HepG2 (cell line): ENCODE measurements around the gene ELP6. TPM values are rescaled to one million over a fixed set of nuclear protein-coding genes. Genes with fewer than 3 reads are reported as not detected.

Experiments used
- FOXK1 ChIP-seq: sonication (generic); formaldehyde crosslinking; IDR thresholded peaks from 2 replicates; pipeline ENCODE4 v1.4.0; 2020; ENCODE audit warnings: low read depth, missing genetic modification reagents, borderline replicate concordance
- HNRNPLL ChIP-seq: fragments of 200-400 bp; formaldehyde crosslinking; IDR thresholded peaks from 2 replicates; pipeline ENCODE4 v1.6.1; 2017; ENCODE audit warnings: mild to moderate bottlenecking, low read depth, low read length; ENCODE audit not compliant: poor library complexity, severe bottlenecking
- HOXA9 ChIP-seq: sonication (generic); formaldehyde crosslinking; IDR thresholded peaks from 2 replicates; pipeline ENCODE4 v1.8.1; 2022; ENCODE audit warnings: missing genetic modification reagents, mild to moderate bottlenecking, moderate library complexity, borderline replicate concordance
- JUN ChIP-seq: sonication (generic); formaldehyde crosslinking; IDR thresholded peaks from 2 replicates; pipeline ENCODE4 v1.4.0; 2020; ENCODE audit warnings: mild to moderate bottlenecking, missing genetic modification reagents
- MYC ChIP-seq: sonication (generic); formaldehyde crosslinking; IDR thresholded peaks from 2 replicates; pipeline ENCODE4 v1.9.0; 2021; ENCODE audit warnings: missing genetic modification reagents, borderline replicate concordance
- PCBP1 ChIP-seq: fragments of 200-400 bp; formaldehyde crosslinking; IDR thresholded peaks from 2 replicates; pipeline ENCODE4 v1.6.1; 2017; ENCODE audit warnings: mild to moderate bottlenecking, low read depth, low read length, borderline replicate concordance
- SMAD1 ChIP-seq: sonication (generic); formaldehyde crosslinking; IDR thresholded peaks from 2 replicates; pipeline ENCODE4 v1.4.0; 2020; ENCODE audit warnings: missing genetic modification reagents, low read depth, mild to moderate bottlenecking, borderline replicate concordance
- SOX6 ChIP-seq, 2 experiments: fragments of 450-650 bp in 1 of 2; sonication (generic) in 1 of 2; formaldehyde crosslinking in 1 of 2; IDR thresholded peaks; 2 replicates each; pipeline versions ENCODE4 v1.4.0 to v1.6.1; 2017 to 2020; ENCODE audit warnings: antibody characterized with exemption in 1 of 2, mild to moderate bottlenecking in 1 of 2, missing genetic modification reagents in 1 of 2
- ZNF235 ChIP-seq: sonication (generic); formaldehyde crosslinking; IDR thresholded peaks from 2 replicates; pipeline ENCODE4 v1.8.1; 2023; ENCODE audit warnings: mild to moderate bottlenecking, missing genetic modification reagents, borderline replicate concordance
- ZNF564 ChIP-seq: sonication (generic); formaldehyde crosslinking; IDR thresholded peaks from 2 replicates; pipeline ENCODE4 v1.8.1; 2023; ENCODE audit warnings: mild to moderate bottlenecking, missing genetic modification reagents
- ZNF878 ChIP-seq: sonication (generic); formaldehyde crosslinking; IDR thresholded peaks from 2 replicates; pipeline ENCODE4 v1.8.1; 2023; ENCODE audit warnings: mild to moderate bottlenecking, missing genetic modification reagents, moderate library complexity
- ZSCAN20 ChIP-seq: sonication (generic); formaldehyde crosslinking; IDR thresholded peaks from 2 replicates; pipeline ENCODE4 v1.4.0; 2020; ENCODE audit warnings: missing genetic modification reagents, mild to moderate bottlenecking, borderline replicate concordance
- polyA plus RNA-seq, 8 experiments: library from polyadenylated mRNA; depleted of rRNA in 3 of 8; stranded (reverse) in 7 of 8; unstranded in 1 of 8; fragments of >200 nt; fragmentation: Illumina TruSeq in 4 of 8; extraction: Trizol in 4 of 8; gene quantifications; 2 replicates each; pipeline versions ENCODE4 v1.2.1 to v1.2.3, GENCODE V29; 2011 to 2016; ENCODE audit warnings: low read depth in 4 of 8, missing spikeins in 1 of 8, mixed read lengths in 1 of 8; ENCODE audit not compliant: insufficient read depth in 1 of 8
- total RNA-seq, 5 experiments: library from RNA; depleted of rRNA; stranded (reverse); fragments of >200 nt; fragmentation: Illumina TruSeq; extraction: Trizol; gene quantifications; 2 replicates each; pipeline ENCODE4 v1.2.3, GENCODE V29; 2016; ENCODE audit warnings: low read depth in 1 of 5
- TF ChIP-seq, protein P1 (sequence below), 2 experiments: sonication (generic) in 1 of 2; formaldehyde crosslinking in 1 of 2; IDR thresholded peaks; 2 replicates each; pipeline versions ENCODE4 v1.5.1 to v1.6.1; 2011 to 2020; ENCODE audit warnings: borderline replicate concordance in 1 of 2, low read depth in 1 of 2, low read length in 1 of 2, mild to moderate bottlenecking in 1 of 2, missing genetic modification reagents in 1 of 2, moderate library complexity in 1 of 2
- TF ChIP-seq, protein P2 (sequence below): sonication (generic); formaldehyde crosslinking; IDR thresholded peaks from 2 replicates; pipeline ENCODE4 v1.9.0; 2021; ENCODE audit warnings: missing genetic modification reagents, borderline replicate concordance

ELP6 gene
- total and polyA plus RNA-seq, 2 of the 13 experiments (the other 11 are each of a cell fraction or from before 2014, with no cell fraction given) = 45.0 to 49.3 TPM

DNA sequence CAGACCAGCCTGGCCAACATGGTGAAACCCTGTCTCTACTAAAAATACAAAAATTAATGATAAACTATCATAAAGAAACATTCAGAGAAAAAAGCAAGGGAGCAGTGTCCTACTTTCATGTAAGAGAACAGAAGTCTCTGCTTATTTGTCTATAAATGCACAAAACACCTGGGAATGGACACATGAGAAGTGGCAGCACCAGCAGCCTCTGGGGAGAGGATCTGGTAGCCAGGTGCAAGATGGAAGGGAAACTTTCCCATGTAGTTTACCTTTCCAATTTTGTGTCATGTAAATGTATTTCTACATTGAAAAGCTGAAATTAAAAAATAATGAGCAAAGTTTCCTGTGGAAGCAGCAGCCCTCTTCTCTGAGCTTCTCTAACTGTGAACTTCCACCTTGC is 56.5 kb downstream of the ELP6 start (continued):
- TF ChIP-seq, protein P1, sequence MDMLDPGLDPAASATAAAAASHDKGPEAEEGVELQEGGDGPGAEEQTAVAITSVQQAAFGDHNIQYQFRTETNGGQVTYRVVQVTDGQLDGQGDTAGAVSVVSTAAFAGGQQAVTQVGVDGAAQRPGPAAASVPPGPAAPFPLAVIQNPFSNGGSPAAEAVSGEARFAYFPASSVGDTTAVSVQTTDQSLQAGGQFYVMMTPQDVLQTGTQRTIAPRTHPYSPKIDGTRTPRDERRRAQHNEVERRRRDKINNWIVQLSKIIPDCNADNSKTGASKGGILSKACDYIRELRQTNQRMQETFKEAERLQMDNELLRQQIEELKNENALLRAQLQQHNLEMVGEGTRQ (IDR thresholded peaks at IDR 0.05; ENCODE audit: low read depth, low read length) = no peak
- TF ChIP-seq, protein P1 (CRISPR knock-in tag; IDR thresholded peaks at IDR 0.05; ENCODE audit: borderline replicate concordance) = no peak
- TF ChIP-seq ZSCAN20 (CRISPR knock-in tag) (no peak), SOX6 (IDR thresholded peaks at IDR 0.05) (no peak), SOX6 (CRISPR knock-in tag; IDR thresholded peaks at IDR 0.05) (no peak), SMAD1 (CRISPR knock-in tag) (no peak), PCBP1 (no peak), ZNF564 (no peak), ZNF235 (no peak), HNRNPLL (no peak), FOXK1 (CRISPR knock-in tag) (no peak), ZNF878 (CRISPR knock-in tag) (no peak), HOXA9 (no peak), MYC (CRISPR knock-in tag) (no peak), JUN (CRISPR knock-in tag) (no peak)
- TF ChIP-seq, protein P2, sequence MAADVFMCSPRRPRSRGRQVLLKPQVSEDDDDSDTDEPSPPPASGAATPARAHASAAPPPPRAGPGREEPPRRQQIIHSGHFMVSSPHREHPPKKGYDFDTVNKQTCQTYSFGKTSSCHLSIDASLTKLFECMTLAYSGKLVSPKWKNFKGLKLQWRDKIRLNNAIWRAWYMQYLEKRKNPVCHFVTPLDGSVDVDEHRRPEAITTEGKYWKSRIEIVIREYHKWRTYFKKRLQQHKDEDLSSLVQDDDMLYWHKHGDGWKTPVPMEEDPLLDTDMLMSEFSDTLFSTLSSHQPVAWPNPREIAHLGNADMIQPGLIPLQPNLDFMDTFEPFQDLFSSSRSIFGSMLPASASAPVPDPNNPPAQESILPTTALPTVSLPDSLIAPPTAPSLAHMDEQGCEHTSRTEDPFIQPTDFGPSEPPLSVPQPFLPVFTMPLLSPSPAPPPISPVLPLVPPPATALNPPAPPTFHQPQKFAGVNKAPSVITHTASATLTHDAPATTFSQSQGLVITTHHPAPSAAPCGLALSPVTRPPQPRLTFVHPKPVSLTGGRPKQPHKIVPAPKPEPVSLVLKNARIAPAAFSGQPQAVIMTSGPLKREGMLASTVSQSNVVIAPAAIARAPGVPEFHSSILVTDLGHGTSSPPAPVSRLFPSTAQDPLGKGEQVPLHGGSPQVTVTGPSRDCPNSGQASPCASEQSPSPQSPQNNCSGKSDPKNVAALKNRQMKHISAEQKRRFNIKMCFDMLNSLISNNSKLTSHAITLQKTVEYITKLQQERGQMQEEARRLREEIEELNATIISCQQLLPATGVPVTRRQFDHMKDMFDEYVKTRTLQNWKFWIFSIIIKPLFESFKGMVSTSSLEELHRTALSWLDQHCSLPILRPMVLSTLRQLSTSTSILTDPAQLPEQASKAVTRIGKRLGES (CRISPR knock-in tag) = no peak
